ENCODE data around the gene B4GALT6. TPM values are rescaled to one million over a fixed set of nuclear protein-coding genes. Genes with fewer than 3 reads are reported as not detected.

Gene B4GALT6
- total and polyA plus RNA-seq, 2 of the 8 experiments (the other 6 are each of a cell fraction or from before 2014, with no cell fraction given) = 6.3 to 41.5 TPM

DNA sequence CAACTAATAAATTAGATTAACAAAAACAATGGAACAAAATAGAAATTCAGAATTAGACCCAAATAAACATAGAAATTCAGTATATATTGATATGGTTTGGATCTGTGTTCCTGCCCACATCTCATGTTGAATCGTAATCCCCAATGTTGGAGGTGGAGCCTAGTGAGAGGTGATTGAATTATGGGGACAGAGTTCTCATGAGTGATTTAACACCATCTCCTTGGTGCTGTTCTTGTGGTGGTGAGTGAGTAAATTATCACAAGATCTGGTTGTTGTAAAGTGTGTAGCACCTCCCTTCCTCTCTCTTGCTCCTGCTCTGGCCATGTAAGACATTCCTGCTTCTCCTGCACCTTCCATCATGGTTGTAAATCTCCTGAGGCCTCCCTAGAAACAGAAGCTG, 16.6 kb upstream of the B4GALT6 start:
- Histone ChIP-seq H2BK5ac (ENCODE audit: low read depth, low read length) (no peak overlapping the region), H4K8ac (ENCODE audit: extremely low read depth, insufficient read depth, low read length) (no peak overlapping the region), H3K27ac (ENCODE audit: low read depth, low read length) (no peak overlapping the region), H2AK5ac (ENCODE audit: low read depth, low read length) (0 out of 2 replicates have a peak overlapping the region, but pooled peaks have one; percentile 72), H4K20me1 (replicated peaks in 1 of 2; ENCODE audit: control insufficient read depth in 1 of 2, insufficient read depth in 2 of 2, low read length in 2 of 2) (no peaks in the 10 kb centered on the region), H3K4me3 (ENCODE audit: extremely low read depth in 1 of 4, insufficient read depth in 2 of 4, low read depth in 3 of 4, low read length in 4 of 4) (no peak overlapping the region), H3K56ac (replicated peaks; ENCODE audit: insufficient read length, low read depth, low read length) (no peak overlapping the region), H3K27me3 (replicated peaks in 1 of 4; ENCODE audit: control insufficient read depth in 3 of 4, extremely low read depth in 1 of 4, insufficient read depth in 3 of 4, low read length in 3 of 4) (no peaks in the 10 kb centered on the region), H3K79me2 (ENCODE audit: control insufficient read depth in 1 of 2, insufficient read depth in 2 of 2, low read length in 2 of 2) (no peaks in the 10 kb centered on the region), H2BK20ac (ENCODE audit: low read length) (no peak overlapping the region; the same call in 1 of the 2 replicates), H3K4ac (replicated peaks; ENCODE audit: insufficient read length, low read depth, low read length) (no peak overlapping the region), H4K91ac (replicated peaks; ENCODE audit: insufficient read length, low read length) (no peak overlapping the region), H3K14ac (ENCODE audit: insufficient read length) (no peak overlapping the region), H2BK15ac (ENCODE audit: low read length) (no peak overlapping the region), H2AFZ (ENCODE audit: low read length) (0 out of 2 replicates have a peak overlapping the region, but pooled peaks have one; percentile 59), H3K9ac (replicated peaks in 1 of 4; ENCODE audit: extremely low read depth in 1 of 4, low read depth in 3 of 4, low read length in 3 of 4) (no peak overlapping the region), H3K4me2 (ENCODE audit: insufficient read depth in 1 of 2, low read depth in 2 of 2, low read length in 2 of 2) (no peak overlapping the region), H2BK120ac (replicated peaks; ENCODE audit: low read depth, low read length) (no peak overlapping the region), H3K4me1 (replicated peaks in 1 of 4; ENCODE audit: control insufficient read depth in 3 of 4, insufficient read depth in 4 of 4, low read length in 3 of 4) (peaks cover 0 to 5% (median 1%) of the 10 kb centered on the region in 4 experiments; a peak in 1 of 7 replicates), H3K23ac (ENCODE audit: insufficient read length) (no peak overlapping the region), H4K5ac (ENCODE audit: insufficient read length, low read depth, low read length) (no peak overlapping the region), H2BK12ac (ENCODE audit: low read depth, low read length) (no peak overlapping the region; the same call in 1 of the 2 replicates), H3K36me3 (ENCODE audit: control insufficient read depth in 2 of 4, insufficient read depth in 4 of 4, low read length in 3 of 4) (no peaks in the 10 kb centered on the region), H3K18ac (ENCODE audit: extremely low read depth, low read length) (no peak overlapping the region), H3K23me2 (ENCODE audit: low read depth, low read length) (no peaks in the 10 kb centered on the region), H3K79me1 (ENCODE audit: low read depth, low read length) (no peaks in the 10 kb centered on the region), H3K9me3 (ENCODE audit: insufficient read depth in 2 of 2, low read depth in 1 of 2, low read length in 1 of 2) (no peaks in the 10 kb centered on the region)
- ChIA-PET CTCF (ENCODE audit: partially characterized antibody) (interaction anchor here (1.2 kb wide), 1 partner anchor 19 kb away, joined by 3 read pairs; no protein-coding TSS in a partner anchor), POLR2A (ENCODE audit: partially characterized antibody) (no interaction called here)
- DNase-seq (ENCODE audit: low read depth in 1 of 2, low spot score in 2 of 2) (no peak), FAIRE-seq (no peak)
- WGBS, 2 experiments (ENCODE audit: extremely low coverage in 1 of 2, insufficient coverage in 1 of 2, insufficient read length in 1 of 2, insufficient replicate concordance in 2 of 2, low coverage in 1 of 2, low lambda C conversion rate in 2 of 2, missing lambda C conversion rate in 1 of 2) = 82% methylated on average over 1 of the region's 1 CpG; no CpG with 5 or more reads in 1 of the 2 experiments
- TF ChIP-seq TAF7 (optimal IDR thresholded peaks at IDR 0.05; ENCODE audit: borderline replicate concordance, low read depth, low read length) (no peak), USF2 (IDR thresholded peaks at IDR 0.05; ENCODE audit: low read length) (no peak), MAFK (IDR thresholded peaks at IDR 0.05; ENCODE audit: low read depth, low read length) (no peak), SRF (IDR thresholded peaks at IDR 0.05; ENCODE audit: low read depth, low read length) (no peak), NANOG (IDR thresholded peaks at IDR 0.05; ENCODE audit: insufficient read depth, low read depth, low read length, poor library complexity, severe bottlenecking) (no peak)

Data from H1 (cell line).